NCI-H1694 treated with DMSO at 0.1 percent for 48 hours (cell line): ENCODE data around the gene SP140.
"Not testable (repeated sequence)": the region's sequence is repeated elsewhere in the genome, so short reads cannot be mapped to it uniquely, and the experiment has no call there.

Experiments
- DNase-seq: peaks from one replicate; lab custom pipeline; 2025; lab: John Stamatoyannopoulos, UW

SP140 gene

DNA sequence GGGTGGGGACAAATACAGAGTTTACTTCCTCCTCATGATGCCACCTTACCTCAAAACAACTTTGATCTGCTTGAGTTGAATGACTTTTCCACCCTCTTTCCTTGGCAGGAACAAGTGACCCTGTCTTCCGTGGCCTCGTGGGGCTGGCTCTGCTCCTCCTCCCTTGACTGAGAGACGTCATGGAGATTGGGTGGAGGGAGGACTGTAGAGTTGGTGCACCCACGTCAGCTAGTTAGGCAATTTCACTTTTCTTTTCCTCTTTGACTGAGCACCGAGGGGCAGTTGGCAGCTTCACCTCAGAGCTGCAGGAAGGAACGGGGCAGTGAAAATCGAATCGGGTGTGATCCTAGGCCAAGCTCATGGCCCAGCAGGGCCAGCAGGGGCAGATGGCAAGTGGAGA lies at the start of gene SP140:
Gene SP140 (plus strand): TSS at position 251 of the 400 bp plus-strand sequence. CDS start 109 bp downstream, at position 360.
- DNase-seq, result no peak

DNA sequence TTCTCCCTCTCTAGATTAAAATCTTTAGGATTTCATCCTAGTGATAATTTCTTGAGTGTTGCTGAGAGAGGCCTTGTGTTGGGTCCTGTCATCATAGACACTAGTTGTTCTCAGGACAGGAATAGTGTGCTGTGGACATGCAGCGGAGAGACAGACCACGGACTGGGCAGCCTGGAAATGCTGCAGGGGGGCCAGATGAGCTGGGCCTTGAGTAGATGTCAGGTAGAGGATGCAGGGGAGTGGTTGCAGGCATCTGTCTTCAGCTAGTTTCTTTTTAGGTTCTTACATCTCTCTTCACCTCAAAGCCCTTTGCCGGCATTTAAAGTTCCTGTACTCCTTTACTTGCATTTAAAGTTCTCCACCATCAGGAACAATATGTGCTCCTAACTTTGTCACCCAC lies 48.5 kb upstream of the SP140 start:
- DNase-seq, result no peak

DNA sequence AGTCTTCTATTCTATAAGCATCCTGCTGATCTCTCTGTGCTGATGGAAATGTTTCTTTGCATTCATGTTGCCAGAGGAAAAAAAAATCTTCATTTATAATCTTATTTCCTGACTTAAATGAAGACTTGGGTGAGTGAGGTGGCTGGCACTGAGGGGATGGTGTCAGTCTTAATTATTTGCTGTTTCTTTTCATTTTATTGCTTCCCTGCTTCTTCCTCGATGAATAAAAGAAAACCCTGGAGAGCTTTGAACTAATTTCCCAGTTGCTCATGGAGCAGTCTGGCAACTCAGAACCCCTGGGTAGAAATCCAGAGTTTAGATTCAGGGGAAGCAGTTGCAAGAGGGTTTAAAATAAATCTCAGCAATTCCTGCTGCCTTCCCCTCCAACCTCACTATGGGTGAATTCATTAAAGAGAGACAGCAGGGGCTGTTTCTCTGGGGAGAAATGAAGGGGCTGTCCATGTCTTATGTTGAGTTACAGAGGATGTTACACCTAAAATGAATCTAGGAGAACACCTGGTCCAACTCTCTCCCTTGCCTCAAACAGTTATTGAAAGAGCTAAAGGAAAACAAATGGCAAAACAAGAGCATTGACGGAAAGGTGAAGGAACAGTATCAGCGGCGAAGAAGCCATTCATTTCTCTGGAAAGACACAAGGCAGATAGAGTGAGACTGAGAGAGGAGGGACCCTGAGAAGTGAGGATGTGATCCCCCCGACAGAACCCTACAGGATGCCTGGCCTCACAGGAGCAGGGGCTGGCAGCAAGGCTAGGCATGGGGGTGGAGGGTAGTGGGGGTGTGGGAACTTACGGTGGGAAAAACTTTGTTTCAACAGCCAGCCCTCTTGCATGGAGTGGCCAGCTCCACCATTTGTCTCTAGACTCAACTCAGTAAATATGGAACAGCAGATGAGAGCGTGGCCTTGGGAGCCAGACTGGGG lies 46.7 kb upstream of the SP140 start:
- no peak for DNase-seq

DNA sequence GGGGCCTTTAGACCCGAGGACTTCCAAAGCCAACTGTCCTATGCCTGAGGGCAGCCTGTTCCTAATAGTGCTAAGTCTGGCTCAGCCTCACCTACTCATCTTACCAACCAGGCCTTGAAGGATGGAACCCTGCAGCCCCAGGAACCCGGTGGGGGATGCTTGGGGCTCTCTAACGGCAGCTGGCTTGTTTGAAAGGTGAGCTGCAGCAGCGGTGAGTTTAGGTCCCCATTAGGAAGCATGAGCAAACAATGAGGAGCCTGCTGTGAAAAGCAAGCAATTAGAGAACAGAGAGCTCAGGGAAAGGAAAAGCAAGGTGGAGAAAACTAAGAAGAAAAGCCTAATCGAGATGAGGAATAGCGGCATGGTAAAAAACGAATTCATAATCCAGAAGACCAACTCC lies 45.6 kb upstream of the SP140 start:
- DNase-seq, result no peak

DNA sequence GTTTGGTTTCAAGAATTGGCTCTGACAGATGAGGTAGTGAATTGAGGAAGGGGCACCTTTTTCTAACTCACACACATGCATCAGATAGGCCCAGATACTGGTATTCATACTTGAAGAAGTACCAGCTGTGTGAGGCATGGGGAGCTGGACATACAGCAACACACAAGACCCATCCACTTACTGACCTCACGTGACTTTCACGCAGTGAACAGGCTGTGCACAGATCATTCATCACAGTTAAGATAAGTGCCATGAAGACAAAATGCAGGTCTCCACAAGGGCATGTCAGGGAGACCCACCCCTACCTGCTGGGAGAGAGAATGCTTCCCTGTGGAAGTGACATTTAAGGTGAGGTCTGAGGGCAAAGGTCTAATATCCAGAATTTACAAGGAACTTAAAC lies 44.3 kb upstream of the SP140 start:
- no peak for DNase-seq

DNA sequence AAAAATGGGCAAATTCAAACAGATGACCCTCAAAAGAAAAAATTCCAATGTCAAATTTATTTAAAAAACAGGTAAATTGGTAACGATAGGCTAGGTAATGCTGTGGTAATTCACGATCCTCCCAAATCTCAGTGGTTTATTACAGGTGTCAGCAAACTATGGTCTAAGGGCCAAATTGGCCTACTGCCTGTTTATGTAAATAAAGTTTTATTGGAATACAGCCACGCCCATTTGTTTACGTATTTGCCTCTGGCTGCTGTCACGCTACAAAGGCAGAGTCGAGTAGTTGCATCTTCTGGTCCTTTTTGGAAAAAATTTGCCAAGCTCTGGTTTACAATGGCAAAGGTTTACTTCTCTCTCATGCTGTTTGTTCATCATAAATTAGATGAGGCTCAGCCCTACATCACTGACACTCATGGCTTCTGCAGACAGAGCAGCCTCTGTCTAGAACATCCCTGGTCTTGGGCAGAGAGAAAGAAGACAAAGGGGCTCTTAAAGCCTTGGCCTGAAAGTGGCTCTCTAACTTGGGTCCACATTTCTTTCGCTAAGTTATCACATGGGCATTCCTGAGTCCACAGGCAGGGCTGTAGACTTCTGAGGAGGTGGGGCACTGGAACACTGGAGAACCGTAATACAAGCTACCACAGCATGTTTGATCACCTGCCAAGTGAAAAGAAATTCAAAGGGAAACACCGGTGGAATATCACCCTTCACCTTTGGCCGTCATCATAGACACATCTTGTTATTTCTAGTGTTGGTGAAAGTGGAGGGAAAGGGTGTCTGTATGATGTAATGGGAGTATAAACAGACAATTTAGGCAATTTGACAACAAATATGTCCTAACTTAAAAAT lies 40.6 kb upstream of the SP140 start:
- no peak for DNase-seq

DNA sequence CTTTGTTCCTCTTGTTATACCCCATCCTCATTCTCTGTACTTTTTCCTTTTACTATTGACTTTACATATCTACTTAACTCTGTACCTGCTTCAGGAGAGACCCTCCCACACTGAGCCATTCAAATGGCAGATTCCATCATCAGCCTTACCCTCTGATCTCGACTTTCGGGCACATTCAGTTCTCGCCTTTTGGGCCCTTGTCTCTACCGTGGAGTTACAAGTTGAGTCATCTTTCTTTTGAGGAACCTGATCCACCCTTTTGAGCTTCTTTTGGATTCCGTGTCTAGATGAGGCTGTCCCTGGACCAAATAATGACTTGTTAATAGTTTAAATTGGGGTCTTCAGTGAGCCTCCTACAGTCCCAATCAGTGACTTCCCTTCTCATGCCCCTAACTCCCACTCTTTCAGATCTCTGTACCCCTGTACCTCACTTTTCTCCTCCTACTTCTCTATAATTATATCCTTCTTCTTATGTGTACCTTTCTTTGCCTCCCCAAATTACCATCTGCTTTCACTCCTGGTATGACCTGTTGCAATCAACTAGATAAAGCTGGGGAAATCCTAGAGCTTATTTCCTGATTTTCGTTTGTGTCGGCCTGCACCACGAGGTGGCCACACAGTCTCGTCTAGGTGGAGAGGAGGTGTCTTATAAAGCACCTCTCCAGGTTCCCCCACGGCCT lies 23.0 kb upstream of the SP140 start:
- DNase-seq, result no peak

DNA sequence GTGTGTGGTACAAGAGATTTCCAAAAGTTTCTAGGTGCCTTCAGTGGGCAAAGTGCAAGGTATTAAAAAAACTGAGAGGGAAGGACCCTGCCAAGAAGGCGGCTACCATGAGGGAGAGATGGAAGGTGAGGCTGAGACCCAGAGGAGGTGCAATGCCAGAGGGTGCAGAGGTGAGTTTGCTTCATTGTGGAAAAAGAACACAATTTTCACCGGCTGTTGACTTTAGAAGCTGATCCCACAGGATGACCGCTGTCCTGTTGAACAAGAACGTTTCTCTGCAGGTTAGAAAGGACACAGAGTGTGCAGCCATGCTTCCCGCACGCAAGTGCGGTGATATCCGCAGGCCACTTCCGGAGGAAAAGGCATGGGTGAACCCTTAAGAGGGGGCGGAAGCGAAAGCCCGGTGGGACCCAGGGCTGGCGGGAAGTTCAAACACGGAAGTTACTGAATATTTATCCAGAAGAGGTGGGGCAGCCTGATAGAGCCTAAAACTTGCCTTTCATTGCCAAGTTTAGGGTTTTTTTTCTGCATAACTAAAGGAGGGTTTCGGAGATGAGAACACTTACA lies 22.3 kb upstream of the SP140 start:
- no peak for DNase-seq

DNA sequence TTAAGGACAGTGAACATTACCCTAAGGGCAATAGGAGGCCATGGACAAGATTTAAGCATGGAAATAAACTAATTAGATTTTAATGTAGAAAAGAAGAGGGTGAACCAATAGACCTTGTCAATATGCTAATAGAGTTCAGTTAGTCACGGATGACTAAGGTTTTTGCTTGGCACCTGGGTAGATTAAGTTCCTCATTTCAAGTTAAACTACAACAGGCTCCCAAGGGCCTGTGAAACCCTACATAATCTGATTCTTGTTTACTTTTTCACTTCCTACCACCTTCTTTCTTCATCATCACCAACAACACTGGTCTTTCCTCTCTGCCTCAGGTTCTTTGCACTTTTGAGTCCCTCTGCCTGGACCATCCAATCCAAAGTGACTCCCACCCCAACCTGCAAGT lies 20.5 kb upstream of the SP140 start:
- no peak for DNase-seq

DNA sequence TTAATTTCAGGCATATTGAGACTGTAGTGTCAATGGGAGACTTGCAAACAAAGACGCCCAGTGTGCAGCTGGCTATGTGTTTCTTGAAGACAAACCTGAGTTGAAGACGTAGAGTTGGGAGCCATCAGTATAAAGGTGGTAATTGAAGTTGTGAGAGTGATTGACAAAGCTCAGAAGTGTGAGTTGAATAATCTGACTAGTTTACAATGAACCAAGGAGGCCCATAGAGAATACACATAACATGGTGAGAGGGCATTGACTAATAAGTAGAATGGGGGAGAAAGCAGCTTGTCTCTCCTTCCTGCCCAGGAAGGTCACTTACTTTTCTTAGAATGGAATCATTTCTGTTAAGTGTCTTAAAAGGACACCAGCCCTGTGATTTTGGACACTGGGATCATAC lies 19.8 kb upstream of the SP140 start:
- no peak for DNase-seq

DNA sequence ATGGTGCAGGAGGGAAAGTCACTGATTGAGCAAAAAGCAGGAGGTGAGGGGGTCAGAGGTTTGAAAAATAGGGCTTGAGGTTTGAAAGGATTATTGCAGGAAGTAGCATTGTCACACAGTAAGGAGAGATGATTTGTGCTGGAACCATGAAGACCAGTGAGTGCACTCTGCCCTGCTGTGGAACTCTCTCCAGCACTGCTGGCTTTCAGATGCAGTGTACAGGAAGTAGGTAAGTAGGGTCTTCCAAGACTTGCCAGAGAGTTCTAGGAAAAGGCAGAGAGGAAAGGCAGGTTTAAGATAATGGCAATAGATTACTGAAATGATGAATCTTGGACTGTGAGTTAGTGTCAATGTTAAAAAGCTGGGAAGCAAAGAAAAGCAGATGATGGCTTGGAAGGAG lies 17.0 kb upstream of the SP140 start:
- DNase-seq, result no peak

DNA sequence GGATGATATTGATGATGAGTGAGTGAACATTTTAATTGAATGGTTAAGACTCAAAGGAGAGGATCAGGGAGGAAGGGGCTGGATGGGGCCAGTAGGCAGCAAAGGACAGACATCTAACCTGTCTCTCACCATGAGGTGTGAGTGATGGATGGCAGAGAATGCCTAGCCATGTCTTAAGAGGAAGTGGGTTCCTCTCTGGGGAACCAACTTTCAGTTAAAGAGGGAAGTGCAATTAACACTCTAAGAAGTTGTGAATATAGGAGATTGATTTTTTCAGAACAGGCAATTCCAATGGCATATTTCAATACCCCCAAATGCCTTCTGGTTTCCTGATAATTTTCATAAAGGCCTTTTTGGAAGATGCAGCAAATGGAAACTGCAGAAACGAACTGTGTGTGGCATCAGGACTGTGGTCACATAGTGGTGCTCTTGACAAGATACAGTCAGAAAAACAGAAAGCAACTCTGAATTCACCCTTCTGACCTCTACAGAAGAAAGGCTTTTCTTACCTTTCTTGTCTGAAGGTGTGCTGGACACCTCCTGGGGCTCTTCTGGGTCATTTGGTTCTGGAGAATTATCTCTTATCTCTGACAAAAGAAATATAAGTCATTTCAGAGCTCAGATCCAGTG lies 16.0 kb upstream of the SP140 start:
- no peak for DNase-seq

DNA sequence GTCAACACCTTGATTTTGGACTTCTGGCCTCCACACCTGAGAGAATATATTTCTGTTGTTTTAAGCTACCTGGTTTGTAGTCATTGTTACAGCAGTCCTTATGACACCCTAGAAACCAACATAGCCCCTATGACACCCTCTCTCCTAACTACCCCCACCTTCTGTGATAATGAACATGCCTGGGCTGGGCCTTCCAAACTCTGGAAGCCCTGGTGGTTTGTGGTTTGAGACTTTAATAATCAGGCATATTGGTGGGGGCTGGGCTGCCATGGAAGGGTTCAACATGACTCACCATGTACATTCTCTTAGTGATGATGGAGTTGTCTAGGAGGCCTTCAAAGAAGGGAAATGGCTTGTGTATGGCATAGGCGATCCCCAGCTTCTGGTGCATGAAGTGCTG lies 9.0 kb upstream of the SP140 start:
- no peak for DNase-seq

DNA sequence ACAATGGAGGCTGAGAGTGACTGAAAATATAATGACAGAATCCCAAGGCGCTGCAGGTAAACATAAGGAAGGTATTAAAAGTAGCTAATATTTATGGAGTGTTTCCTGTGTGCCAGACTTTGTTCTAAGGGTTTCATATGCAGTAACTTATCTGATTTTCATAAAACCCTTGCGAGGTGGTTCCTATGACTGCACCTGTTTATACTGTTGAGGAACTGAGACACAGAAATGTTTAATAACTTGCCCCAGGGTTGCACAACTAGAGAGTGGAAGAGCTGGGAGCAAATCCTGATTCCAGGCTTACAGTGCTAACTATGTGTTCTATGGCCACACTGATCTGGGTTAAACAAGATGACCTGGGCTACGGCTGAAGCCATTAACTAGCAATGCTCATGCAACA lies 8.1 kb upstream of the SP140 start:
- DNase-seq, result no peak

DNA sequence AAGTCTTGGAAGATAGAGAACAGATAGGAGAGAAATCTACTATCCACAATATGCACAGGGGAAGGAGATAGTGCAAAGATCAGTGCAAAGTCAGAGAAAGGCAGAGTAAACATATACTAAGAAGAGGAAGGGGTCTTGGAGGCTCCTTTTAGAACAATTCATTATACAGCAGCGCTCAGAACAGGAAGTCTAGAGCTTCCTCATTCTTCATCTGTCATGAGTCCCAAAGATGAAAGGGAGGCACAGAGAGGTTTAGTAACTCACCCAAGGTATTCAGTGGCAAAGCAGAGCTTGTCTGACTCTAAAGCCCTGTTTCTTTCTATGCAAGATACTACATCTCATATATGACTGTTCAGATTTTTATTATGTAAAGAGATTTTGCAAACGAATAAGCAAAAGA lies 7.1 kb upstream of the SP140 start:
- no peak for DNase-seq

DNA sequence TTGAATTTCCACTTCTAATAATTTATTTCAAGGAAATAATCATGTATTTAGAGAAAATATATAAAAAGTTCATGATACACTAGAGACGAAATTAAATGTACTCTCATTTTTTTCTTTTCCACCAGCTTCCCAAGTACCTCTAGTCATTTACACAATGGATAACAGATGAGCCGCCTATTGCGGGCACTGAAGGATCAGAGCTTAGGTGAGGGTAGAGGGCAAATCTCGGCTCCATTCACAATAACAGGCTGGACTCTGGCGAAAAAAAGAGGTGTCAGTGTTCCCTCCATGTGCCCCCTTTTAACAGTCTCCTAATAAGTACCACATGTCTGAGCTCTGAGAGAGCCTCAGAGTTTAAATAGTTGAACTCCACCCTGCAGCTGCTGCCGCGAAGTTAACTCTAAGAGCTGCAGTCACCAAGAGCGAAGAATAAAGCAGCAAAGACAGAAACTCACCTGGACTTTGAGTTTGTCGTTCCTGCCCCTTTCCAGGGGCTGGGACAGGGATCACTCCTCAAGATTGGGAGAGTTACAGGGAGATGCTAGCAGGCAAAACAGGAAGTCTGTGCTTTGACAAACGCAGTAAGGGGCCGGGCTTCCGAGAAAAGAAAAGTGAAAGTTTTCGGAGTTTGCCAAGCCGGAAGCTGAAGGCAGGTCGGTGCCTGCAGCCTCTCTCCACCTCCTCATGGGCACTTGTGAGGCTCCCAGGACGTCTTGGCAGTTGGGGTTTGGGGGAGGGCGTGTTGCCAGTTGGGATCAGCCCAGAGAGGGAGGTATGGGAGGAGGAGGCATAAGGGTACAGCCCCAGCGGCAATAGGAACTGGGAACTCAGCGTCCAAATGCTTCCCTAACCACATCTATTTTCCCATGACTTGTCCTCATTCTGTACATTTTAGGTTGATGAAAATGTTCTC lies 5.9 kb upstream of the SP140 start, which contains the start of gene SP110:
Gene SP110 (minus strand): TSS at position 566 of the 913 bp plus-strand sequence. CDS start 3,057 bp downstream, outside the sequence.
- DNase-seq, result no peak

DNA sequence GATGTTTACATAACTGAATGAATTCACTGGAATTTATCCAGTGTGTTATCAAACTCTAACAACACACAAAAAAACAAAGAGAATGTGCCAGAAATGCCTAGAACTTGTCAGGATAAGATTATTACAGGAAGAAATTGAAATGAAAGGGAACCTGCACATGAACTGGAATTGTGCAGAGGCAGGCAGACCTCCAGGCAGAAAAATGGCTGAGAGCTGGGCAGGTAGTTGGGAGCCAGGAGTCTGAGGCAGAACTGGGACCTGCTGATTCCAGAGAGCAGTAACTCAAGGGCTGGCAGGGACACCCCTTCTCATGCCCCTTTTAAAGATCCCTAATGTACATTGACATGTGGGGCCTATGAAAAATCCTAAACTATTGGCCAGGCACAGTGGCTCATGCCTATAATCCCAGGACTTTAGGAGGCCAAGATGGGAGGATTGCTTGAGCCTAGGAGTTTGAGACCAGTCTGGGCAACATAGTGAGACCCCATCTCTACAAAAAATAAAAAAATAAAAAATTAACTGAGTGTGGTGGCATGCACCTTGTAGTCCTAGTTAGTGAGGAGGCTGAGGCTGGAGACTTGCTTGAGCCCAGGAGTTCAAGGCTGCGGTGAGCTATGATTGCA lies 5.1 kb upstream of the SP140 start:
- DNase-seq, result no peak

DNA sequence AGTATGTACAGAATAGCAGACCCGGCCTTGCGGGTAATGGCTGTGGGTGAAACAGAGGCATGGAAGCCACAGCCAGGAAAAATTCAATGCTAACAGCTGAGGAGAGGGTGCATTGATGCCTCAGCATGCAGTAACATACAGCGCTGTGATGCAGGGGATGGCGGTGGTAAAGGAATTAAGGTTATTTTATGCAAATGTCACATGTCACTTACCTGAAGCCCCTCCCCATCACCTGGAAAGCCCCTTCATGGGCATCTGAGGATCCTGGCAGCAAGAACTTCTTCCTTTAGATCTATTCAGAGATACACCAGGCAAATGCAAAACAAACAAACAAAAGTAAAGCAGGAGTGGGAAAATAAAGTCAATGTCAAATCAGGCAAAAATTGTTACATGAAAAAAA lies 4.0 kb upstream of the SP140 start:
- DNase-seq, result no peak

DNA sequence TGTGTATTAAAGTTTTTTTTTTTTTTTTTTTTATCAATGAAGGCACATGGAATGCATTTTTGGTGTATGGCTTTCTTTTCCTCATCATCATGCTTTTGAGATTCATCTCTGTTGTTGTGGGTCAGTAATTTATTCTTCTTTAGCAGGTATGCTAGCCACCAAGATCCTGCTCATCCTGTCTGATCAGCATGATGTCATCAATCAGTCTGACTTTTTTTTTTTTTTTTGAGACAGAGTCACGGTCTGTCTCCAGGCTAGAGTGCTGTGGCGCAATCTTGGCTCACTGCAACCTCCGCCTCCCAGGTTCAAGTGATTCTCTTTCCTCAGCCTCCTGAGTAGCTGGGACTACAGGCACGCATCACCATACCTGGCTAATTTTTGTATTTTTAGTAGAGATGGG lies 2.7 kb upstream of the SP140 start:
- not testable (repeated sequence) for DNase-seq

DNA sequence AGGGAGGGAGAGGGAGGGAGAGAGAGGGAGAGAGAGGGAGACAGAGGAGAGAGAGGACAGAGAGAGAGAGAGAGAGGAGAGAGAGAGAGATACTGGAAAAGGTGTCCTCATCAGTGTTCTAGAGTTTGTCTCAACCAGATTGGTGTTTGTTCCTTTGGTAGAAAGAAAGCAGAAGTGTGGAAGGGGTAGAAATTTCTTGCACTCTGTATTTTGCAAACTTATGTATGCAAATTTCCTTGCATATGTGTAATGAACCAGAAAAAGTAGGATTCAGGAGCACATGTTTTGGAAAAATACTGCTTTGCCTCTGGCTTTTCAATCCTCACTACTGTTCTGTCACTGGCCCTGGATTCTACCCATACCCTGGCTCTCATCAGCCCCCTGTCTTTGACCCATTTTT lies 1.1 kb upstream of the SP140 start:
- no peak for DNase-seq
